Loucy (cell line): ENCODE data around the gene SPEM1.

Experiments used
- H2AFZ ChIP-seq: fragments of 200-600 bp; sonication (generic); 2 replicates; pipeline ENCODE4 v1.6.0; 2016; ENCODE audit warnings: antibody characterized with exemption, mild to moderate bottlenecking, low read length, moderate library complexity
- H3F3A ChIP-seq: fragments of 200-600 bp; 2 replicates; pipeline ENCODE4 v1.6.0; 2016; ENCODE audit warnings: antibody characterized with exemption, low read depth, mild to moderate bottlenecking
- H3K27me3 ChIP-seq: fragments of 200-600 bp; sonication (generic); 2 replicates; pipeline ENCODE4 v1.6.1; 2014; ENCODE audit warnings: low read length, mild to moderate bottlenecking; ENCODE audit not compliant: insufficient read depth, poor library complexity, severe bottlenecking
- H3K36me3 ChIP-seq: fragments of 200-600 bp; sonication (generic); 2 replicates; pipeline ENCODE4 v1.6.1; 2016; ENCODE audit warnings: low read length; ENCODE audit not compliant: insufficient read depth
- H3K4me1 ChIP-seq: fragments of 200-600 bp; sonication (generic); 2 replicates; pipeline ENCODE4 v1.5.1; 2014; ENCODE audit warnings: low read length, mild to moderate bottlenecking; ENCODE audit not compliant: insufficient read depth, poor library complexity, severe bottlenecking
- H3K4me2 ChIP-seq: fragments of 200-600 bp; sonication (generic); 2 replicates; pipeline ENCODE4 v1.6.0; 2014; ENCODE audit warnings: antibody characterized with exemption, low read length, low read depth, mild to moderate bottlenecking; ENCODE audit not compliant: poor library complexity, severe bottlenecking
- H3K4me3 ChIP-seq: fragments of 200-600 bp; sonication (generic); 2 replicates; pipeline ENCODE4 v1.5.1; 2014; ENCODE audit warnings: low read length, mild to moderate bottlenecking, mixed read lengths; ENCODE audit not compliant: poor library complexity, severe bottlenecking
- H3K79me2 ChIP-seq: fragments of 200-600 bp; sonication (generic); 2 replicates; pipeline ENCODE4 v1.6.1; 2014; ENCODE audit warnings: low read length; ENCODE audit not compliant: insufficient read depth
- H3K9ac ChIP-seq: fragments of 200-600 bp; sonication (generic); 2 replicates; pipeline ENCODE4 v1.6.0; 2014; ENCODE audit warnings: mild to moderate bottlenecking, low read depth, low read length, moderate library complexity; ENCODE audit not compliant: poor library complexity, severe bottlenecking
- H3K9me2 ChIP-seq: fragments of 200-600 bp; sonication (generic); replicated peaks from 2 replicates; pipeline ENCODE4 v1.6.1; 2016; ENCODE audit warnings: low read depth, low read length, mixed read lengths
- H3K9me3 ChIP-seq: fragments of 200-600 bp; sonication (generic); 2 replicates; pipeline ENCODE4 v1.6.1; 2014; ENCODE audit warnings: mild to moderate bottlenecking, antibody characterized with exemption, low read length, low read depth; ENCODE audit not compliant: insufficient read depth
- H4K20me1 ChIP-seq: fragments of 200-600 bp; sonication (generic); 2 replicates; pipeline ENCODE4 v1.6.0; 2014; ENCODE audit warnings: antibody characterized with exemption, low read length, mild to moderate bottlenecking; ENCODE audit not compliant: insufficient read depth, poor library complexity, severe bottlenecking
- CTCF ChIP-seq: fragments of 200-600 bp; sonication (generic); conservative IDR thresholded peaks from 2 replicates; pipeline ENCODE4 v1.5.1; 2014; ENCODE audit warnings: mild to moderate bottlenecking, antibody characterized with exemption, low read length
- EZH2phosphoT487 ChIP-seq: fragments of 200-600 bp; IDR thresholded peaks from 2 replicates; pipeline ENCODE4 v1.6.1; 2018; ENCODE audit warnings: antibody characterized with exemption, mild to moderate bottlenecking, moderate library complexity, borderline replicate concordance

The SPEM1 gene

GRCh38 chr17:7437950-7438614 is 18.0 kb downstream of the SPEM1 start:
- peak overlapping the region; percentile 45 for H3K9ac ChIP-seq

GRCh38 chr17:7438656-7439460 is 18.7 kb downstream of the SPEM1 start:
- no peaks in the 10 kb centered on the region; the same call in 1 of the 2 replicates for H3F3A ChIP-seq
- H3K4me3 ChIP-seq, result peak overlapping the region; percentile 94
- H3K27me3 ChIP-seq, result no peaks in the 10 kb centered on the region
- no peak overlapping the region for H2AFZ ChIP-seq
- peaks cover 13% of the 10 kb centered on the region for H4K20me1 ChIP-seq
- no peaks in the 10 kb centered on the region for H3K9me3 ChIP-seq
- TF ChIP-seq EZH2phosphoT487 (no peak), CTCF (no peak)
- peaks cover 27% of the 10 kb centered on the region for H3K4me1 ChIP-seq
- H3K4me2 ChIP-seq, result peak overlapping the region; percentile 85
- peak overlapping the region; percentile 45 for H3K9ac ChIP-seq
- H3K36me3 ChIP-seq, result no peaks in the 10 kb centered on the region
- H3K79me2 ChIP-seq, result peaks cover 43% of the 10 kb centered on the region; the same call in 1 of the 2 replicates
- no peaks in the 10 kb centered on the region for H3K9me2 ChIP-seq

More at GRCh38 chr17:7437950-7438614, 18.0 kb downstream of the SPEM1 start:
- no peaks in the 10 kb centered on the region for H3K9me3 ChIP-seq
- H2AFZ ChIP-seq, result no peak overlapping the region
- H3K27me3 ChIP-seq, result no peaks in the 10 kb centered on the region
- H3K36me3 ChIP-seq, result no peaks in the 10 kb centered on the region
- TF ChIP-seq CTCF (no peak), EZH2phosphoT487 (no peak)
- H3K4me1 ChIP-seq, result peaks cover 27% of the 10 kb centered on the region
- H3F3A ChIP-seq, result no peaks in the 10 kb centered on the region; the same call in 1 of the 2 replicates
- H3K4me3 ChIP-seq, result peak overlapping the region; percentile 94
- peaks cover 13% of the 10 kb centered on the region for H4K20me1 ChIP-seq
- H3K79me2 ChIP-seq, result peaks cover 43% of the 10 kb centered on the region; the same call in 1 of the 2 replicates
- peak overlapping the region; percentile 85 for H3K4me2 ChIP-seq
- H3K9me2 ChIP-seq, result no peaks in the 10 kb centered on the region

GRCh38 chr17:7439462-7440112 is 19.5 kb downstream of the SPEM1 start, which contains the start of gene FGF11:
Gene FGF11, plus strand, starts transcription at chr17:7439512. Its CDS starts 109 bp downstream, at chr17:7439621.
- no peaks in the 10 kb centered on the region for H3K36me3 ChIP-seq
- H3K27me3 ChIP-seq, result no peaks in the 10 kb centered on the region
- H3K79me2 ChIP-seq, result peaks cover 43% of the 10 kb centered on the region; the same call in 1 of the 2 replicates
- TF ChIP-seq CTCF (no peak), EZH2phosphoT487 (no peak)
- no peaks in the 10 kb centered on the region for H3K9me3 ChIP-seq
- peaks cover 13% of the 10 kb centered on the region for H4K20me1 ChIP-seq
- no peaks in the 10 kb centered on the region; the same call in 1 of the 2 replicates for H3F3A ChIP-seq
- H3K4me1 ChIP-seq, result peaks cover 30% of the 10 kb centered on the region
- H3K9ac ChIP-seq, result peak within 1 kb of the TSS; percentile 90
- H3K4me3 ChIP-seq, result peak within 1 kb of the TSS; percentile 94
- H2AFZ ChIP-seq, result peak within 1 kb of the TSS; percentile 71
- peak within 1 kb of the TSS; percentile 85 for H3K4me2 ChIP-seq
- H3K9me2 ChIP-seq, result no peaks in the 10 kb centered on the region
